Muscle of leg (tissue), 11 donors: ENCODE measurements around the gene PRDM2. TPM values are rescaled to one million over a fixed set of nuclear protein-coding genes. Genes with fewer than 3 reads are reported as not detected.

Experiments used
- DNase-seq: peaks from one replicate; pipeline ENCODE4 v3.0.0; 2013
- H3K27ac ChIP-seq: one replicate; pipeline ENCODE4 v1.5.1; 2013; ENCODE audit warnings: mild to moderate bottlenecking, low read length, control low read depth
- H3K27me3 ChIP-seq: one replicate; pipeline ENCODE4 v1.6.1; 2013; ENCODE audit warnings: low read length; ENCODE audit not compliant: control insufficient read depth, insufficient read depth
- H3K36me3 ChIP-seq: one replicate; pipeline ENCODE4 v1.6.1; 2013; ENCODE audit warnings: low read length; ENCODE audit not compliant: control insufficient read depth, insufficient read depth
- H3K4me1 ChIP-seq: one replicate; pipeline ENCODE4 v1.6.1; 2013; ENCODE audit warnings: low read length; ENCODE audit not compliant: control insufficient read depth, insufficient read depth
- H3K4me3 ChIP-seq: one replicate; pipeline ENCODE4 v1.5.1; 2013; ENCODE audit warnings: low read length, control low read depth
- H3K9me3 ChIP-seq: replicated peaks from 2 replicates; pipeline ENCODE4 v1.6.1; 2013; ENCODE audit warnings: low read depth, low read length; ENCODE audit not compliant: control insufficient read depth
- WGBS: methylation state at CpG from one replicate; pipeline ENCODE4 v1.1.5; 2013; ENCODE audit warnings: missing lambda C conversion rate; ENCODE audit not compliant: insufficient coverage; 5-methylcytosine and 5-hydroxymethylcytosine counted together
- polyA plus RNA-seq, 8 donors: library from polyadenylated mRNA; unstranded; fragments of 120-200 nt; gene quantifications; one replicate each; pipeline versions ENCODE4 v1.2.1 to v1.2.3, GENCODE V29; 2013; ENCODE audit warnings: inconsistent platforms in 1 of 8, low replicate concordance in 1 of 8; ENCODE audit not compliant: insufficient read length in 8 of 8, insufficient read depth in 1 of 8
- total RNA-seq: library from RNA; stranded (reverse); fragments of 120-200 nt; gene quantifications from one replicate; pipeline ENCODE4 v1.2.4, GENCODE V29; 2013

Gene PRDM2
- total and polyA plus RNA-seq, 9 donors, result 17.0 to 45.3 (median 36.8) TPM

GRCh38 chr1:13820055-13820454 lies 120.1 kb downstream of the PRDM2 start:
- DNase-seq, result no peak
- Histone ChIP-seq H3K9me3 (no peaks in the 10 kb centered on the region), H3K27ac (no peak overlapping the region), H3K4me1 (no peaks in the 10 kb centered on the region), H3K36me3 (peaks cover 33% of the 10 kb centered on the region), H3K4me3 (no peak overlapping the region), H3K27me3 (no peaks in the 10 kb centered on the region)
- WGBS, result 86% methylated on average over 12 of the region's 13 CpGs

- WGBS, result 81% methylated on average over 3 of the region's 8 CpGs
- peaks cover 33% of the 10 kb centered on the region for H3K36me3 ChIP-seq
These were observed 120.5 kb downstream of the PRDM2 start for GRCh38 chr1:13820456-13820855.

GRCh38 chr1:13823126-13823880 lies 123.3 kb downstream of the PRDM2 start:
- Histone ChIP-seq H3K27ac (no peak overlapping the region), H3K4me3 (no peak overlapping the region), H3K9me3 (no peaks in the 10 kb centered on the region), H3K27me3 (peaks cover 1% of the 10 kb centered on the region), H3K4me1 (no peaks in the 10 kb centered on the region), H3K36me3 (peaks cover 24% of the 10 kb centered on the region)
- 93% methylated on average over 21 of the region's 24 CpGs for WGBS
- no peak for DNase-seq

More at GRCh38 chr1:13820456-13820855, 120.5 kb downstream of the PRDM2 start:
- no peaks in the 10 kb centered on the region for H3K9me3 ChIP-seq
- H3K27me3 ChIP-seq, result no peaks in the 10 kb centered on the region
- no peak for DNase-seq
- no peaks in the 10 kb centered on the region for H3K4me1 ChIP-seq
- H3K4me3 ChIP-seq, result no peak overlapping the region
- no peak overlapping the region for H3K27ac ChIP-seq

GRCh38 chr1:13823936-13824335 lies 123.9 kb downstream of the PRDM2 start:
- H3K4me3 ChIP-seq, result no peak overlapping the region
- no peaks in the 10 kb centered on the region for H3K4me1 ChIP-seq
- DNase-seq, result no peak
- WGBS, result 76% methylated on average over 8 of the region's 11 CpGs
- H3K9me3 ChIP-seq, result no peaks in the 10 kb centered on the region
- H3K27me3 ChIP-seq, result peaks cover 6% of the 10 kb centered on the region
- peaks cover 24% of the 10 kb centered on the region for H3K36me3 ChIP-seq
- no peak overlapping the region for H3K27ac ChIP-seq

GRCh38 chr1:13824626-13825025 lies 124.6 kb downstream of the PRDM2 start:
- no peak for DNase-seq
- H3K27me3 ChIP-seq, result peaks cover 6% of the 10 kb centered on the region
- 92% methylated on average over 7 of the region's 9 CpGs for WGBS
- H3K27ac ChIP-seq, result no peak overlapping the region
- no peaks in the 10 kb centered on the region for H3K4me1 ChIP-seq
- H3K36me3 ChIP-seq, result peaks cover 24% of the 10 kb centered on the region
- no peak overlapping the region for H3K4me3 ChIP-seq
- no peaks in the 10 kb centered on the region for H3K9me3 ChIP-seq

- H3K4me1 ChIP-seq, result no peaks in the 10 kb centered on the region
- WGBS, result 100% methylated on average over 1 of the region's 4 CpGs
- no peak for DNase-seq
- H3K27ac ChIP-seq, result no peak overlapping the region
- H3K36me3 ChIP-seq, result peaks cover 23% of the 10 kb centered on the region
- no peaks in the 10 kb centered on the region for H3K9me3 ChIP-seq
- H3K4me3 ChIP-seq, result no peak overlapping the region
- peaks cover 6% of the 10 kb centered on the region for H3K27me3 ChIP-seq
These were observed 125.0 kb downstream of the PRDM2 start for GRCh38 chr1:13825033-13825432.

GRCh38 chr1:13826009-13826408 lies 126.0 kb downstream of the PRDM2 start:
- DNase-seq, result peak; percentile 51
- no CpG with 5 or more reads among the region's 2 CpGs for WGBS
- Histone ChIP-seq H3K4me1 (no peaks in the 10 kb centered on the region), H3K36me3 (peaks cover 19% of the 10 kb centered on the region), H3K9me3 (no peaks in the 10 kb centered on the region), H3K4me3 (no peak overlapping the region), H3K27ac (no peak overlapping the region), H3K27me3 (peaks cover 6% of the 10 kb centered on the region)

- no peak for DNase-seq
- peaks cover 18% of the 10 kb centered on the region for H3K36me3 ChIP-seq
- WGBS, result 100% methylated on average over 1 of the region's 6 CpGs
- no peaks in the 10 kb centered on the region for H3K9me3 ChIP-seq
- no peak overlapping the region for H3K4me3 ChIP-seq
- H3K27me3 ChIP-seq, result peaks cover 6% of the 10 kb centered on the region
- H3K4me1 ChIP-seq, result no peaks in the 10 kb centered on the region
- no peak overlapping the region for H3K27ac ChIP-seq
These were observed 126.6 kb downstream of the PRDM2 start for GRCh38 chr1:13826591-13826990.

- no peak overlapping the region for H3K27ac ChIP-seq
- H3K36me3 ChIP-seq, result peaks cover 2% of the 10 kb centered on the region
- no peak overlapping the region for H3K4me3 ChIP-seq
- no peaks in the 10 kb centered on the region for H3K4me1 ChIP-seq
- DNase-seq, result no peak
- 63% methylated on average over 11 of the region's 18 CpGs for WGBS
- H3K27me3 ChIP-seq, result peaks cover 6% of the 10 kb centered on the region
- no peaks in the 10 kb centered on the region for H3K9me3 ChIP-seq
These were observed 128.6 kb downstream of the PRDM2 start for GRCh38 chr1:13828454-13829151.

- no peak for DNase-seq
- WGBS, result 74% methylated on average over 3 of the region's 10 CpGs
- Histone ChIP-seq H3K36me3 (no peaks in the 10 kb centered on the region), H3K27ac (no peak overlapping the region), H3K9me3 (no peaks in the 10 kb centered on the region), H3K4me3 (no peak overlapping the region), H3K4me1 (no peaks in the 10 kb centered on the region), H3K27me3 (peaks cover 6% of the 10 kb centered on the region)
These were observed 129.3 kb downstream of the PRDM2 start for GRCh38 chr1:13829152-13829769.
